Measurements from ENCODE around the gene TAF4.

The TAF4 gene

DNA sequence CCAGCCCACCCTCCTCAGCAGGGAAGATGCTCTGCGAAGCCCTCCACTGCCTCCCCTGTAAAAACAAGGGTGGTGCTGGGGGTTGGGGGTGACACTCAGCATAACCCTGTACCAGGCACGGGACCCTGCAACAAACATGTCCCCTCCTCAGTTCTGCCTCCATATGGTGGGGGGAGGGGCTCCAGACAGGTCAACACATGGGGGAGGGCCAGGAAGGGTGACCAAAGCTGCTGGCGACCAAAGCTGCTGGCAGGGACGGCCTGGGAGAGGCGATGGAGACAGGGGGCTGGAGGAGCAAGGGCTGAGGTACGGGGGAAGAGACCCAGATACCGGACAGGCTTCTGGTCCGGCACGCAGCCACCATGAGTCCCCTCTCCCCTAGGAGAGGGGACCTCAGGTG lies 123.2 kb downstream of the TAF4 start:
- no peak overlapping the region for H3K4me3 ChIP-seq (ENCODE audit: low read depth, low read length)
- TF ChIP-seq, protein P1, sequence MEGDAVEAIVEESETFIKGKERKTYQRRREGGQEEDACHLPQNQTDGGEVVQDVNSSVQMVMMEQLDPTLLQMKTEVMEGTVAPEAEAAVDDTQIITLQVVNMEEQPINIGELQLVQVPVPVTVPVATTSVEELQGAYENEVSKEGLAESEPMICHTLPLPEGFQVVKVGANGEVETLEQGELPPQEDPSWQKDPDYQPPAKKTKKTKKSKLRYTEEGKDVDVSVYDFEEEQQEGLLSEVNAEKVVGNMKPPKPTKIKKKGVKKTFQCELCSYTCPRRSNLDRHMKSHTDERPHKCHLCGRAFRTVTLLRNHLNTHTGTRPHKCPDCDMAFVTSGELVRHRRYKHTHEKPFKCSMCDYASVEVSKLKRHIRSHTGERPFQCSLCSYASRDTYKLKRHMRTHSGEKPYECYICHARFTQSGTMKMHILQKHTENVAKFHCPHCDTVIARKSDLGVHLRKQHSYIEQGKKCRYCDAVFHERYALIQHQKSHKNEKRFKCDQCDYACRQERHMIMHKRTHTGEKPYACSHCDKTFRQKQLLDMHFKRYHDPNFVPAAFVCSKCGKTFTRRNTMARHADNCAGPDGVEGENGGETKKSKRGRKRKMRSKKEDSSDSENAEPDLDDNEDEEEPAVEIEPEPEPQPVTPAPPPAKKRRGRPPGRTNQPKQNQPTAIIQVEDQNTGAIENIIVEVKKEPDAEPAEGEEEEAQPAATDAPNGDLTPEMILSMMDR (IDR thresholded peaks at IDR 0.05; ENCODE audit: low read depth, low read length) = no peak

DNA sequence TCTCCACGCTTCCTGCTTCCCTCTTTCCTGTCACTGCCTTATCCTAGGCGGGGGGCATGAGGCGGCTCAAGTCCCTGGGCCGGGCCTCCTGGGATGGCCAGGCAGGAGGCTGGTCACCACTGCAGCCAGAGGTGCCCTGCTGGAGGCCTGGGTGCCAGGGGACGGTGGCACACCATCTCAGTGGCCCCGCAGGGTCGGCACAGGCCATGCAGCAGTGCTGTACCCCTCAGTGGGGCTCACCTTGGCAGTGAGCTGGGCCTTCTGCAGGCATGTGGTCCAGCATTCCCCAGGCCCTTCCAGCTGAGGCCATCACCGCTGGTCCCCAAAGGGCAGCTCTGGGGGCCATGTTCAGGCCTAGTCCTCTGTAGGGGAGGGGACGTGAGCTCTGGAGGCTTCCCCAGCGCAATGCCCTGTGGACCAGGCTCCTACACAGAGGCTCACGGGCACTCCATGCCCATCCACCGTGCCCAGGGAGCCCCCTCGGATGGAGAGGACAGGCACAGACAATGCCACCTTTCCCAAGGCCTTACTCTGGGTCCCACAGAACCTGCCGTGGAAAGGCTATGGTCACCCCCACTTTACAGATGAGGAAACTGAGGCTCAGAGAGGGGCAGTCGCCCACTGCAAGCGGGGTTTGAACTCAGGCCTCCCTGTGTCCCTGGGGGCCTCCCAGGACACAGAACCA lies 123.8 kb downstream of the TAF4 start:
- H3K4me3 ChIP-seq (ENCODE audit: low read depth, low read length) = no peak overlapping the region
- TF ChIP-seq, protein P1 (IDR thresholded peaks at IDR 0.05; ENCODE audit: low read depth, low read length) = no peak

DNA sequence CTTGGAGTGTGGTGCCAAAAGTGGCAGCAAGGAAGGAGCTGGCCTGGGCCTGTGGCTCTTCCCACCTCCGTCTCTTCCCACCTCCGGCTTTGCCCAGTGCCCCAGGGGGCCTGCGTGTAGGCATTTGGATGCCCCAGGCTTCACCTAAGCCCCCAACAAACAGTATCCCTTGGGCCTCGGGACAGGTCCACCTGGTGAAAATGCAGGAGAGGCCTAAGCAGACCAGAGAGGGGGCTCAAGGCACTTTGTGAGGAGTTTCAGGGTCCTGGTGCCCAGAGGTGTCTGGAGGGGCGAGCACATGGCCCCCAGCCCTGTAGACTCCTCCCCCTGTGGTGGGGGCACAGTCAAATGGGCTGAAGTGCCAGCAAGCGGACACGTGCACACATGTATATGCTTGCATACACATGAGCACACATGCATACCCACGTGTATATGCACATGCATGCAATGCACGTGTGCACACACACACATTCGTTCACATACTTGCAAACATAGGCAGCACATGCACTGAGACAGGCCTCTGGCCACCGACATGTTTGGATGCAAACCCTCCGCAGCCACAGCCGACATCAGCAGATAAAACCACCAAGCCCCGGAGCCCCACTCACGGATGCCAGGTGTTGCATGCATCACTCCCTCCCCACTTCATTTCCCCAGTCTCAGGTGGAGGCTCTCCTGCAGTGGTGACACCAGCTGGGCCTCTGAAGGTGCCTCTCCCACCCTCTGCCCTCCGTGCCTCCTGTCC lies 124.5 kb downstream of the TAF4 start:
- TF ChIP-seq, protein P1 (IDR thresholded peaks at IDR 0.05; ENCODE audit: low read depth, low read length) = no peak
- no peak overlapping the region for H3K4me3 ChIP-seq (ENCODE audit: low read depth, low read length)

DNA sequence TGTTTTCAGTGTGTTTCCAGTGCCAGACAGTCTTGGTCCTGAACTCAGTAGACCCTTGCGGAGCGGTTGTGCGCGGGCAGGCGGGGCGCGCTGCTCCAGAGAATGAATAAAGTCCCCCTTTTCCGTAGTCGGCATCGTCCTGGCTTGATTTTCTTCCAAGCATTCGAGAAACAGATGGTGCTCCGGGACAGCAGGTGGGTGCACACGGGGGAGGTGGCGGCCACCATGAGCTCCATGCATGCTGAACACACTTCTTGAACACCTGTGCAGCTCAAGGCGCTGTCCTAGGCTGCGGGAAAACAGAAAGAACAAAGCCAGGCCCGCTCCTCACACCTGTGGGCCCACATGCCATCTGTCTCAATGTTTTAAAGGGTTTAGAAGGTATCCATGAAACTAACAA lies 125.2 kb downstream of the TAF4 start:
- TF ChIP-seq, protein P1 (IDR thresholded peaks at IDR 0.05; ENCODE audit: low read depth, low read length) = no peak
- H3K4me3 ChIP-seq (ENCODE audit: low read depth, low read length) = no peak overlapping the region

DNA sequence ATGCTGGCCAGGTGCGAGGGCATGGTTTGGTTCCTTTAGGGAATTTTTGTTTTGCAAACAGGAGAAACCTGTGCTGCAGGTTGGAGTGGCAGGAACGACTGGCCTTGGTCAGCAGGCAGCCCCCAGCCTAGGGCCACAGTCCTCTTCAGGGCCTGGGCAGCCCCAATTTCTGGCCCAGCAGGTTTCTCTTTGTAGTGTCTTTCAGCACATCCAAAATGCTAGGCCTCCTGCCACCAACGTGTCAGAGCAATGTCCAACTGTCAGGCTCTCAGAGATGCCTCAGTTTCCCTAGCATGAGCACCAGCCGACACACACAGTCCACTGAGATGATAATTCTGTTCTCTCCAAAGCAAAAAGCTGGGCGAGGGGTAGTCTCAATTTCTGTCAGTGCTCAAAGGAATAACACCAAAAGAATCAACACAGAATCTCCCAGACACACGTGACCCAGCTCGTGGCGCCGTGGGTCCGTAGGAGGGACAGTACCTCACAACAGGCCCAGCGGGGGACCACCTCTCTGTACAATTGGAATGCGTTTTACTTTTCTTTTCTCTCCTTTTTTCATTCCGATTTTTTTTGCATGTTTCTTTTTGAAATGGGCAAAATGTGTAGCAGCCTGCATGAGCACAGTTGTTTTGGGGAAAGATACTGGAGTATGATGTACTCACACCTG lies 125.9 kb downstream of the TAF4 start:
- TF ChIP-seq, protein P1 (IDR thresholded peaks at IDR 0.05; ENCODE audit: low read depth, low read length) = no peak
- H3K4me3 ChIP-seq (ENCODE audit: low read depth, low read length) = no peak overlapping the region

DNA sequence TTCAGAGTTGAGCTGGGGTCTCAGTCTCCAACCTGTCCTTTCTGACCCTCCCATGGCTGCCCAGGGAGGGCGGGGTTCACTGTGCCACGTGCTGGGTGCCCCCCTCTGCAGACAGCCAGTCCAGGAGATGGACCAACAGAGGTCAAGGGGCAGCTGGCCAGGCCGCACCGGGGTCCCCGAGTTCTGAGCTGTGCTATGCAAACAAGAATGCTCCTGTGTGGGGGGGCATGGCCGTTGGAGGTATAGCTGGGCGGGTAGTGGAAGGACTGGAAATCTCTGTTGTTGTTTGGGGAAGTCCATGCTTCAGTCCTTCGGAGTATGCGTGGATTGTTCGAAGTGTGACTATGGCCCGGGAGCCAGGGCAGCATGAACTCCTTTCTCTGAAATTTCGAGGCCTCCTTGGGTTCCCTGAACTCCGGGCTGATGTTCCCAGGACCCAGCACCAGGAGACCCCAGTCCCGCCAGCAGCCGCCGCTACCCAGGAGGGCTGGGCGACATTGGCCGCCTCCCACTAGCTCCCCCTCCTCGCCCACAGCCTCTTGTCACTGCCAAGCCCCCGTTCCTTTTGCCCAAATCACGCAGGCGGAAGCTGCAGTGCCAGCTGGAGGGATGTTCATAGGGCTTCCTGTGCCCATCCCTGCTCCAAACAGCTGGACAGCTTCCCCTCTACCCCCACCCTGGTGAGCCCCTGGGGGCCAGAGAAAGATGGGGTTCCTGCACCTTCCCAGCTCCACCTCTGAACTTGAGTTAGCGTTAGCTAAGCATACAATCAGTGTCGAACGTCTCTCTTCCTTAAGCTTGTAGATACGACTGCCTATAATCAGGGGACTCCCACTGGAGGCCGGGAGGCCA lies 126.6 kb downstream of the TAF4 start:
- no peak overlapping the region for H3K4me3 ChIP-seq (ENCODE audit: low read depth, low read length)
- TF ChIP-seq, protein P1 (IDR thresholded peaks at IDR 0.05; ENCODE audit: low read depth, low read length) = no peak
